ENCODE measurements around the gene SUPT4H1.

The SUPT4H1 gene

DNA sequence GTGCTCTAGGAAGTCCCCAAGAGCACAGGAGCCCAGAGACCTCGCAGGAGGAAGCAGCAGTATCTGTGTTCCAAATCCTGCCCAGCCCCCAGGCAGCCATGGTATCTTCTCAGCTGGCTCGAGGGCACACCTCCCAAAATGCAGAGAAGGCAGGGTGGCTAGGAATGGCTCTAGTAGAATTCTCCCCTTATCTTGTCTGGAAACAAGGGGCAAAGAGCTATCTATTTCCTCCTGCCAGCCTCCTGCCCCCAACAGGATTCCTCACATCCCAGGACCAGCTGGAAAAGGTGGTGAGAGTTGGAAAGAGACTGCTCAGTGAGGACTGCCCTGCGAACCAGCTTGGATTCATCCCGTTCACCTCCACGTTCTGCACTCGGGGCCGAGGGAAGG is 14.8 kb downstream of the SUPT4H1 start:
- Histone ChIP-seq H3K23ac (ENCODE audit: low read length) (no peak overlapping the region), H2BK120ac (ENCODE audit: insufficient read depth, low read length, poor library complexity) (peak overlapping the region; percentile 92), H2BK5ac (ENCODE audit: low read depth, low read length, poor library complexity) (peak overlapping the region; percentile 18), H3K79me1 (ENCODE audit: low read length) (peaks cover 26% of the 10 kb centered on the region), H3K4me1 (ENCODE audit: control insufficient read depth in 1 of 2, insufficient read depth in 2 of 2, low read length in 2 of 2) (peaks cover 37 to 42% of the 10 kb centered on the region in 2 experiments), H4K8ac (ENCODE audit: low read depth, low read length) (peak overlapping the region; percentile 25), H3K9me3 (ENCODE audit: insufficient read depth, low read depth, low read length) (no peaks in the 10 kb centered on the region), H4K12ac (ENCODE audit: low read depth, low read length) (no peak overlapping the region), H3K27me3 (ENCODE audit: insufficient read depth, low read length) (no peaks in the 10 kb centered on the region), H3K4ac (ENCODE audit: low read depth, low read length) (no peak overlapping the region), H3K27ac (ENCODE audit: low read depth, low read length) (no peak overlapping the region), H2BK12ac (ENCODE audit: low read length) (peak overlapping the region; percentile 58), H2AK5ac (ENCODE audit: low read length) (peak overlapping the region; percentile 40), H2AFZ (ENCODE audit: insufficient read depth, low read length, poor library complexity) (no peak overlapping the region), H3K14ac (ENCODE audit: low read length) (peak overlapping the region; percentile 18), H3K4me3 (ENCODE audit: low read depth, low read length) (no peak overlapping the region), H3K9ac (ENCODE audit: low read length) (no peak overlapping the region), H4K91ac (ENCODE audit: low read depth, low read length) (peak overlapping the region; percentile 47), H3K4me2 (ENCODE audit: low read length) (no peak overlapping the region), H3K18ac (ENCODE audit: low read length) (peak overlapping the region; percentile 18), H3K36me3 (ENCODE audit: control insufficient read depth in 1 of 2, insufficient read depth in 2 of 2, low read length in 2 of 2) (no peaks in the 10 kb centered on the region), H3K79me2 (ENCODE audit: control insufficient read depth, insufficient read depth, low read length, poor library complexity) (peaks cover 3% of the 10 kb centered on the region)
- no peak for DNase-seq
- WGBS (ENCODE audit: extremely low coverage, insufficient coverage, insufficient read length): no CpG with 5 or more reads among the region's 7 CpGs

DNA sequence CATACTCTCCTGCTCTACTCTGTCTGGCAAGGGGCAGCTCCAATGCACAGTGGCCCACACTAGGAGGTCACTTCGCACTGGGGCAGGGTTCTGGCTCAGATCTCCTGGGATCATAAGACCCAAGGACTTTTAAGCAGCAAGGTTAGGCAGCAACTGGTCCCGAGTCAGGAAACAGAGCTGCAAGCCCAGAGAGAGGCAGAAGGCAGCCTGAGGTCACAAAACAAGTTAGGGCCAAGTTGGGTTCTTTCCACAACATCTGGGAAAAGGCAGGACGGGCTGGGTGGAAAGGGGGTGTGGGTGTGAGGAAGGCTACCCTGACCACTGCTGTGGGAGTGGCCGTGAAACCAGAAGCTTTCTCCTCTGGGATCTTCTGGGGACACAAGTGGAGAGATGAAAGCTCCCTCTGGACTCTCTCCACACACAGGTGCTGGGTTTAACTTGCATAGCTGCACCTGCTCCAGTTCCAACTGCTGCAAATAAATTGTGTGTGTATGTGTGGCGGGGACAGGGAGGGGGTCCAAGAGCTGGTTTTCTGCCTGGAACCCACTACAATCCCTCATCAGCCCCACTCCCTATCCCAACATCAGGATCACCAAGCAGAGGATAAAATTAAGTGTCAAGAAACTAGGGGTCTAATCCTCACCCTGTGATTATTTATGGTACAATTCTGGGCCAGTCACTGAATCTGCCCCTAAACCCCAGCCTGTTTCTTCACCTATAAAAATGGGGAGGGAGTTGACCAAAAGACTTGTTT is 15.4 kb downstream of the SUPT4H1 start:
- no CpG with 5 or more reads among the region's 5 CpGs for WGBS (ENCODE audit: extremely low coverage, insufficient coverage, insufficient read length)
- Histone ChIP-seq H2BK120ac (ENCODE audit: insufficient read depth, low read length, poor library complexity) (peak overlapping the region; percentile 14), H3K36me3 (ENCODE audit: control insufficient read depth in 1 of 2, insufficient read depth in 2 of 2, low read length in 2 of 2) (no peaks in the 10 kb centered on the region), H3K4me3 (ENCODE audit: low read depth, low read length) (no peak overlapping the region), H3K18ac (ENCODE audit: low read length) (no peak overlapping the region), H2BK5ac (ENCODE audit: low read depth, low read length, poor library complexity) (peak overlapping the region; percentile 5), H3K23ac (ENCODE audit: low read length) (no peak overlapping the region), H3K79me1 (ENCODE audit: low read length) (peaks cover 26% of the 10 kb centered on the region), H3K4ac (ENCODE audit: low read depth, low read length) (no peak overlapping the region), H2AK5ac (ENCODE audit: low read length) (no peak overlapping the region), H3K79me2 (ENCODE audit: control insufficient read depth, insufficient read depth, low read length, poor library complexity) (peaks cover 3% of the 10 kb centered on the region), H3K9me3 (ENCODE audit: insufficient read depth, low read depth, low read length) (no peaks in the 10 kb centered on the region), H3K14ac (ENCODE audit: low read length) (peak overlapping the region; percentile 32), H2BK12ac (ENCODE audit: low read length) (peak overlapping the region; percentile 24), H4K12ac (ENCODE audit: low read depth, low read length) (no peak overlapping the region), H3K4me1 (ENCODE audit: control insufficient read depth in 1 of 2, insufficient read depth in 2 of 2, low read length in 2 of 2) (peaks cover 37 to 42% of the 10 kb centered on the region in 2 experiments), H3K9ac (ENCODE audit: low read length) (no peak overlapping the region), H3K27ac (ENCODE audit: low read depth, low read length) (peak overlapping the region; percentile 1), H4K91ac (ENCODE audit: low read depth, low read length) (peak overlapping the region; percentile 47), H4K8ac (ENCODE audit: low read depth, low read length) (peak overlapping the region; percentile 22), H3K27me3 (ENCODE audit: insufficient read depth, low read length) (no peaks in the 10 kb centered on the region), H2AFZ (ENCODE audit: insufficient read depth, low read length, poor library complexity) (no peak overlapping the region), H3K4me2 (ENCODE audit: low read length) (no peak overlapping the region)
- DNase-seq: no peak

DNA sequence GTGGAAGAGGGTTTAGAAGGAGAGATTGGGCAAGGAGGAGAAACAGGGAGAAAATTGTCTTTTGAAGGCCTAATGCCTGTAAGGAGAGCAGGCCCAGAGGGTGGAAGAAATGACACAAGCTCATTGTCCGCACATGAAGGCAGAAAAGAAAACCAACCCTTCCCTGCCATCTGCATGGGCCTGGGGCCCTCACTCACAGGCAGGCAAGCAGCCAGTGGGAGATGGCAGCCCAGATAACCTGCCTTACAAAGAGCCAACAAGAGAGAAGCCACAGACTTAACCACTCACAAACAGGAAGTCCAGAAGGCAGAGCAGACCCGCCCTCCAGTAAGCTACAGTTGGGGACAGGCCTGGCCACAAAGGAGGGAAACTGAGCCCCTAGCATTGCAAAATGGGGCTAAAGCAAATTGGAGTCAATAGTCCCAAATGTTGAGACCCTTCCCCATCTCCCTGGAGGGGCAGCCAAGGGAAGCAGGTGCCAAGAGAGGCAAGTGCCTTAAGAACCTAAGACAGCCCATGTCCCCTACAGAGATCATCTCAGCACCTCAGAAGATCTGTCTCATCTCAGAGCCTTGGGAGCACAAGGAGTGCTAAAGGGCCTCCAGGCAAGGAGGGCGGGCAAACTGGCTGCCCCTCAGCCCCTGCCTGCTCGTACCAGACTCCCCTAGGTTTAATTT is 16.1 kb downstream of the SUPT4H1 start:
- H3K27ac ChIP-seq (ENCODE audit: low read depth, low read length): peak overlapping the region; percentile 7
- H3K4me2 ChIP-seq (ENCODE audit: low read length): no peak overlapping the region
- H3K36me3 ChIP-seq (ENCODE audit: control insufficient read depth in 1 of 2, insufficient read depth in 2 of 2, low read length in 2 of 2): no peaks in the 10 kb centered on the region
- H2BK5ac ChIP-seq (ENCODE audit: low read depth, low read length, poor library complexity): peak overlapping the region; percentile 5
- no peak overlapping the region for H4K12ac ChIP-seq (ENCODE audit: low read depth, low read length)
- H3K18ac ChIP-seq (ENCODE audit: low read length): no peak overlapping the region
- peaks cover 26% of the 10 kb centered on the region for H3K79me1 ChIP-seq (ENCODE audit: low read length)
- no peak overlapping the region for H2AK5ac ChIP-seq (ENCODE audit: low read length)
- no CpG with 5 or more reads among the region's 4 CpGs for WGBS (ENCODE audit: extremely low coverage, insufficient coverage, insufficient read length)
- no peak overlapping the region for H3K4ac ChIP-seq (ENCODE audit: low read depth, low read length)
- no peaks in the 10 kb centered on the region for H3K27me3 ChIP-seq (ENCODE audit: insufficient read depth, low read length)
- peak overlapping the region; percentile 14 for H2BK120ac ChIP-seq (ENCODE audit: insufficient read depth, low read length, poor library complexity)
- peak overlapping the region; percentile 24 for H2BK12ac ChIP-seq (ENCODE audit: low read length)
- H3K4me1 ChIP-seq (ENCODE audit: control insufficient read depth in 1 of 2, insufficient read depth in 2 of 2, low read length in 2 of 2): peaks cover 37 to 42% of the 10 kb centered on the region in 2 experiments
- peak overlapping the region; percentile 32 for H3K14ac ChIP-seq (ENCODE audit: low read length)
- no peak overlapping the region for H3K23ac ChIP-seq (ENCODE audit: low read length)
- H3K79me2 ChIP-seq (ENCODE audit: control insufficient read depth, insufficient read depth, low read length, poor library complexity): peaks cover 3% of the 10 kb centered on the region
- H4K8ac ChIP-seq (ENCODE audit: low read depth, low read length): peak overlapping the region; percentile 22
- DNase-seq: no peak
- no peak overlapping the region for H3K9ac ChIP-seq (ENCODE audit: low read length)
- no peaks in the 10 kb centered on the region for H3K9me3 ChIP-seq (ENCODE audit: insufficient read depth, low read depth, low read length)
- no peak overlapping the region for H2AFZ ChIP-seq (ENCODE audit: insufficient read depth, low read length, poor library complexity)
- H3K4me3 ChIP-seq (ENCODE audit: low read depth, low read length): no peak overlapping the region
- peak overlapping the region; percentile 42 for H4K91ac ChIP-seq (ENCODE audit: low read depth, low read length)

DNA sequence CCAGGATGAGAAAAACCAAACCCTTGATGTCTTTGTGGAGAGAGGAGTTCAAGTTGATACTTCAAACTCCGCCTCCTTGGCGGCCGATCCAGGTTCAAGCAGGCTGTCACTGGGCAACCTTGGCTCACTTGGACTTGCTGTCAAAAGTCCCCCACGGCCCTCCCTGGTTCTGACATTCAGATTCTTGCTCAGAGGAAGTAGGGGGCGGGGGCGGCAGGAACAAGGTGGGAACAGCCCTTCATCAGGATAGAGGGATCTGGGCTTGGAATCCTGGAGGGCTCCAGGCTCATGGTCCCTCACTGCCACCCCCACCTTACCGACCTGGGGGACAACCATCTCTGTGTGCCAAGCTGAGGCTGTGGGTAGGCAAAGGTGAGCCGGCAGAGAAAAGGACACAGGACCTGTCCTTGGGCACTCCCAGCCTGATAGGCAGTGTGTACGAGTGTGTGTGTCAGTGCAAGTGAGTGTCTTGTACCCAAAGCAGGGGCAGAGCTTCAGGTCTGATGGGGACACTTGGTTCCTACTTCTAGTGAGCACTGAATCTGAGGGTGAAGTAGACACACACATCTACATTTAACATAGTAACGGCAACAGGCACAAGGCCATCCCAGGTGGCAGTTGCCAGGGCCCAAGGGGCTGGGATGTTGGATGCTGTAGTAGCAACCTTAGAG is 16.8 kb downstream of the SUPT4H1 start:
- Histone ChIP-seq H3K9me3 (ENCODE audit: insufficient read depth, low read depth, low read length) (no peaks in the 10 kb centered on the region), H3K18ac (ENCODE audit: low read length) (no peak overlapping the region), H3K4me3 (ENCODE audit: low read depth, low read length) (no peak overlapping the region), H4K91ac (ENCODE audit: low read depth, low read length) (peak overlapping the region; percentile 30), H3K27me3 (ENCODE audit: insufficient read depth, low read length) (no peaks in the 10 kb centered on the region), H3K14ac (ENCODE audit: low read length) (peak overlapping the region; percentile 21), H3K79me2 (ENCODE audit: control insufficient read depth, insufficient read depth, low read length, poor library complexity) (peaks cover 3% of the 10 kb centered on the region), H3K27ac (ENCODE audit: low read depth, low read length) (peak overlapping the region; percentile 7), H4K8ac (ENCODE audit: low read depth, low read length) (no peak overlapping the region), H3K36me3 (ENCODE audit: control insufficient read depth in 1 of 2, insufficient read depth in 2 of 2, low read length in 2 of 2) (no peaks in the 10 kb centered on the region), H2AK5ac (ENCODE audit: low read length) (peak overlapping the region; percentile 16), H3K9ac (ENCODE audit: low read length) (no peak overlapping the region), H2AFZ (ENCODE audit: insufficient read depth, low read length, poor library complexity) (no peak overlapping the region), H2BK120ac (ENCODE audit: insufficient read depth, low read length, poor library complexity) (peak overlapping the region; percentile 21), H3K4me2 (ENCODE audit: low read length) (no peak overlapping the region), H3K79me1 (ENCODE audit: low read length) (peaks cover 26% of the 10 kb centered on the region), H2BK5ac (ENCODE audit: low read depth, low read length, poor library complexity) (peak overlapping the region; percentile 7), H3K23ac (ENCODE audit: low read length) (no peak overlapping the region), H3K4ac (ENCODE audit: low read depth, low read length) (no peak overlapping the region), H2BK12ac (ENCODE audit: low read length) (peak overlapping the region; percentile 55), H3K4me1 (ENCODE audit: control insufficient read depth in 1 of 2, insufficient read depth in 2 of 2, low read length in 2 of 2) (peaks cover 37 to 42% of the 10 kb centered on the region in 2 experiments), H4K12ac (ENCODE audit: low read depth, low read length) (no peak overlapping the region)
- WGBS (ENCODE audit: extremely low coverage, insufficient coverage, insufficient read length): no CpG with 5 or more reads among the region's 10 CpGs
- DNase-seq: no peak
